Endothelial cell of umbilical vein (primary cell): ENCODE data around the gene TMEM214. TPM values are rescaled to one million over a fixed set of nuclear protein-coding genes. Genes with fewer than 3 reads are reported as not detected.

Experiments
- BruUV-seq: library from RNA; stranded (reverse); fragments of 400-500 nt; replicated peaks from 2 replicates; lab custom pipeline; 2021; lab: Mats Ljungman, UMichigan
- CTCF ChIA-PET: fragments of 300-600, 350-600 bp; sonication (Branson Sonifier 250); formaldehyde crosslinking; loops from one replicate; lab custom pipeline; 2021; ENCODE audit warnings: antibody characterized with exemption, inconsistent platforms; lab: Charles Lee
- POLR2A ChIA-PET: fragments of 300-600, 350-600 bp; sonication (Branson Sonifier 250); formaldehyde crosslinking; loops from one replicate; lab custom pipeline; 2021; ENCODE audit warnings: antibody characterized with exemption, inconsistent platforms; lab: Charles Lee
- DNase-seq: peaks from one replicate; pipeline ENCODE4 v3.0.0-alpha.2; 2011; ENCODE audit warnings: low read depth, low spot score
- FAIRE-seq: peaks from 2 replicates; lab custom pipeline; 2011; peaks lifted over from hg19 to GRCh38; lab: Jason Lieb, UNC
- H2AFZ ChIP-seq: 2 replicates; pipeline ENCODE4 v1.6.0; 2012; ENCODE audit warnings: low read depth, low read length, control low read depth, inconsistent platforms
- H3K27ac ChIP-seq: 2 replicates; pipeline ENCODE4 v1.5.1; 2011; ENCODE audit warnings: low read depth, mild to moderate bottlenecking, control low read depth, low read length, moderate library complexity; ENCODE audit not compliant: insufficient read depth
- H3K27me3 ChIP-seq, 2 experiments: 2 replicates each; pipeline versions ENCODE4 v1.6.0 to v1.6.1; 2011; ENCODE audit warnings: low read length in 2 of 2, mixed read lengths in 1 of 2; ENCODE audit not compliant: control insufficient read depth in 2 of 2, insufficient read depth in 2 of 2
- H3K36me3 ChIP-seq, 2 experiments: 2 replicates in 1 of 2; 3 replicates in 1 of 2; pipeline ENCODE4 v1.5.1; 2011; ENCODE audit warnings: low read length in 2 of 2, mild to moderate bottlenecking in 1 of 2, moderate library complexity in 1 of 2; ENCODE audit not compliant: control insufficient read depth in 2 of 2, insufficient read depth in 2 of 2; ENCODE audit errors: extremely low read depth in 1 of 2
- H3K4me1 ChIP-seq: 3 replicates; pipeline ENCODE4 v1.5.1; 2011; ENCODE audit warnings: mild to moderate bottlenecking, low read length; ENCODE audit not compliant: control insufficient read depth, insufficient read depth; ENCODE audit errors: extremely low read depth
- H3K4me2 ChIP-seq: 2 replicates; pipeline ENCODE4 v1.6.1; 2011; ENCODE audit warnings: low read length, control low read depth, mixed read lengths; ENCODE audit not compliant: insufficient read depth
- H3K4me3 ChIP-seq, 3 experiments: fragments of 200-600 bp in 1 of 3; sonication (generic), shearing (Covaris generic) in 1 of 3; replicated peaks in 1 of 3; 2 replicates each; pipeline ENCODE4 v1.5.1; 2011 to 2016; ENCODE audit warnings: control low read depth in 3 of 3, low read length in 3 of 3, mild to moderate bottlenecking in 2 of 3, inconsistent platforms in 1 of 3, low read depth in 1 of 3, moderate library complexity in 1 of 3; ENCODE audit not compliant: insufficient read depth in 1 of 3
- H3K79me2 ChIP-seq: 2 replicates; pipeline ENCODE4 v1.6.0; 2012; ENCODE audit warnings: low read length, inconsistent platforms; ENCODE audit not compliant: control insufficient read depth, insufficient read depth
- H3K9ac ChIP-seq: replicated peaks from 2 replicates; pipeline ENCODE3; 2011; ENCODE audit warnings: low read length, control low read depth; ENCODE audit not compliant: insufficient read depth; ENCODE audit errors: extremely low read depth
- H3K9me1 ChIP-seq: replicated peaks from 3 replicates; pipeline ENCODE4 v1.6.0; 2011; ENCODE audit warnings: mild to moderate bottlenecking, low read length; ENCODE audit not compliant: control insufficient read depth, insufficient read depth; ENCODE audit errors: extremely low read depth
- H3K9me3 ChIP-seq: replicated peaks from 2 replicates; pipeline ENCODE4 v1.5.1; 2012; ENCODE audit warnings: low read length, inconsistent platforms; ENCODE audit not compliant: control insufficient read depth, insufficient read depth
- H4K20me1 ChIP-seq: replicated peaks from 2 replicates; pipeline ENCODE3; 2011; ENCODE audit warnings: mild to moderate bottlenecking, low read length; ENCODE audit not compliant: control insufficient read depth, insufficient read depth; ENCODE audit errors: extremely low read depth
- CTCF ChIP-seq, 2 donors: IDR thresholded peaks; 1 replicate in 1 of 2; 2 replicates in 1 of 2; pipeline ENCODE4 v1.5.1; 2011; ENCODE audit warnings: low read length in 2 of 2, mild to moderate bottlenecking in 2 of 2, moderate library complexity in 2 of 2, control low read depth in 1 of 2, inconsistent platforms in 1 of 2, low read depth in 1 of 2; ENCODE audit not compliant: insufficient read depth in 1 of 2; ENCODE audit errors: extremely low read depth in 1 of 2
- EZH2 ChIP-seq: IDR thresholded peaks from 2 replicates; pipeline ENCODE4 v1.6.1; 2012; ENCODE audit warnings: borderline replicate concordance, low read depth, mild to moderate bottlenecking, moderate library complexity, low read length, inconsistent platforms; ENCODE audit not compliant: severe bottlenecking
- FOS ChIP-seq: IDR thresholded peaks from 2 replicates; pipeline ENCODE4 v1.6.1; 2011; ENCODE audit warnings: mild to moderate bottlenecking, low read length, moderate library complexity, borderline replicate concordance; ENCODE audit not compliant: insufficient read depth
- GATA2 ChIP-seq: IDR thresholded peaks from 2 replicates; pipeline ENCODE4 v1.7.0; 2011; ENCODE audit warnings: low read depth, mild to moderate bottlenecking, moderate library complexity, mixed read lengths, low read length; ENCODE audit not compliant: insufficient read length, insufficient read depth
- MAX ChIP-seq: IDR thresholded peaks from 2 replicates; pipeline ENCODE4 v1.6.1; 2011; ENCODE audit not compliant: insufficient read depth, insufficient read length
- POLR2A ChIP-seq: IDR thresholded peaks from 2 replicates; pipeline ENCODE4 v1.6.1; 2012; ENCODE audit warnings: low read depth, mild to moderate bottlenecking, control low read depth, low read length
- POLR2AphosphoS5 ChIP-seq: IDR thresholded peaks from 2 replicates; pipeline ENCODE4 v1.6.1; 2012; ENCODE audit warnings: low read depth, mild to moderate bottlenecking, control low read depth, low read length, moderate library complexity; ENCODE audit not compliant: insufficient read depth
- dilution Hi-C: fragments of 300-500 bp; cut with MboI; formaldehyde crosslinking; loops from one replicate; pipeline ENCODE4 v1.15.0; 2019; ENCODE audit warnings: low sequenced_read_pairs; ENCODE audit not compliant: extremely low pct_ligation_motif_present
- intact Hi-C: fragments of 100-400 bp; cut with micrococcal nuclease; formaldehyde crosslinking; loops from one replicate; pipeline ENCODE4 v1.10.0; 2022
- polyA plus RNA-seq, 4 experiments: library from polyadenylated mRNA; depleted of rRNA in 3 of 4; stranded (reverse) in 3 of 4; unstranded in 1 of 4; fragments of >200 nt; gene quantifications; 2 replicates each; pipeline versions ENCODE4 v1.2.1 to v1.2.3, GENCODE V29; 2011 to 2012; ENCODE audit warnings: missing spikeins in 1 of 4
- total RNA-seq: library from RNA; stranded (reverse); gene quantifications from 2 replicates; pipeline ENCODE4 v1.2.3, GENCODE V29; 2021

TMEM214 gene
- total and polyA plus RNA-seq, 2 donors (not counting 3 experiments of a cell fraction or from before 2014, with no cell fraction given) = 109 to 163 TPM

- peaks cover 4 to 5% of the 10 kb centered on the region in 2 experiments for H3K27me3 ChIP-seq
- no peaks in the 10 kb centered on the region for H3K36me3 ChIP-seq
- H3K9me3 ChIP-seq = no peaks in the 10 kb centered on the region
- intact Hi-C loops (no loop called here), dilution Hi-C loops (no loop called here)
- H4K20me1 ChIP-seq = no peaks in the 10 kb centered on the region
- H3K4me1 ChIP-seq = peaks cover 2% of the 10 kb centered on the region
- BruUV-seq = no TSS peak
- ChIA-PET CTCF (interaction anchor here (1.0 to 1.6 kb wide), 3 partner anchors 41 to 60 kb away, joined by 3 to 7 read pairs (median 4); no protein-coding TSS in a partner anchor), POLR2A (interaction anchor here (0.6 kb wide), 1 partner anchor 14 kb away, joined by 4 read pairs; no protein-coding TSS in a partner anchor)
- H3K4me3 ChIP-seq = no peak overlapping the region
- no peak overlapping the region for H3K9ac ChIP-seq
- FAIRE-seq = no peak
- no peak overlapping the region for H3K4me2 ChIP-seq
- no peak overlapping the region for H2AFZ ChIP-seq
- TF ChIP-seq EZH2 = no peak
- TF ChIP-seq FOS = no peak
- TF ChIP-seq CTCF (IDR thresholded peaks at IDR 0.05; ENCODE audit: extremely low read depth in 1 of 2, insufficient read depth in 1 of 2, low read depth in 1 of 2, low read length in 2 of 2) = no peak
- no peaks in the 10 kb centered on the region for H3K79me2 ChIP-seq
- no peak for DNase-seq
- no peaks in the 10 kb centered on the region for H3K9me1 ChIP-seq
- no peak overlapping the region for H3K27ac ChIP-seq
These were observed 29.8 kb upstream of the TMEM214 start for GRCh38 chr2:27003007-27003406.

- peaks cover 2% of the 10 kb centered on the region for H3K4me1 ChIP-seq
- no peak overlapping the region for H3K4me3 ChIP-seq
- H3K9me3 ChIP-seq = no peaks in the 10 kb centered on the region
- H3K4me2 ChIP-seq = no peak overlapping the region
- dilution Hi-C loops = no loop called here
- H3K27me3 ChIP-seq = peaks cover 0 to 4% of the 10 kb centered on the region in 2 experiments
- H3K9ac ChIP-seq = no peak overlapping the region
- CTCF ChIA-PET = interaction anchor here (0.7 to 1.6 kb wide), 6 partner anchors 9 to 158 kb away, joined by 3 to 7 read pairs (median 4); no protein-coding TSS in a partner anchor
- H4K20me1 ChIP-seq = no peaks in the 10 kb centered on the region
- H3K36me3 ChIP-seq = no peaks in the 10 kb centered on the region
- no peak overlapping the region for H2AFZ ChIP-seq
- no peaks in the 10 kb centered on the region for H3K9me1 ChIP-seq
- POLR2A ChIA-PET = no interaction called here
- TF ChIP-seq FOS (peak; percentile 56), POLR2AphosphoS5 (no peak), GATA2 (no peak), POLR2A (no peak), MAX (no peak), CTCF (IDR thresholded peaks at IDR 0.05; ENCODE audit: extremely low read depth in 1 of 2, insufficient read depth in 1 of 2, low read depth in 1 of 2, low read length in 2 of 2) (no peak)
- FAIRE-seq = no peak
- no TSS peak for BruUV-seq
- no peak overlapping the region for H3K27ac ChIP-seq
- H3K79me2 ChIP-seq = no peaks in the 10 kb centered on the region
- intact Hi-C loops = no loop called here
- DNase-seq = peak; percentile 31
These were observed 28.9 kb upstream of the TMEM214 start for GRCh38 chr2:27003857-27004256.
